HTERT RPE-1 (cell line): ENCODE results near the gene PKLR.
"Not testable (repeated sequence)": the region's sequence is repeated elsewhere in the genome, so short reads cannot be mapped to it uniquely, and the experiment has no call there.

Experiments used
- in situ Hi-C: fragments of 300-500 bp; cut with MboI; formaldehyde crosslinking; loops from 4 replicates; pipeline ENCODE4 v1.14.3; 2020; ENCODE audit warnings: low sequenced_read_pairs

The PKLR gene

GRCh38 chr1:155318082-155318481, 16.8 kb upstream of the PKLR start:
- in situ Hi-C loops = no loop called here

- in situ Hi-C loops = no loop called here
Measured at GRCh38 chr1:155316922-155317321, 15.7 kb upstream of the PKLR start.

DNA sequence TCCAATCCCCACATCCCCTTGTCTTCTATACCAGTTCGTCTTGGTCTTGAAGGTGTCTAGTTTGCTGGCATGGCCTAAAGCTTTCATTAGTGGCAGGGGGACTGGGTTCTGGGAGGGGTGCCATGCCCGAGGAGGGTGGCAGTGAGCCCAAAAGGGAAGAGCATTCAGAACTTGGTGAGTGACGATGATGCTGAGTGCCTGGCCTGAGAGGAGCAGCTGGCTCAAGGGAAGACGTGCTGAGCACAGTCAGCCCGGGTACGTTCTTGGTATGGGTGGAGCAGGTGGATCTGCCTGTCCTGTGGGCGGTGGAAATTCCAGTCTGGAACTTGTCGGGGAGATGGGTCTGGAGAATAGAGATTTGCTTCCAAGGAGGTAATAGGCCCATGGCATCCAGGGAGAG, 12.0 kb upstream of the PKLR start:
- in situ Hi-C loops = no loop called here

DNA sequence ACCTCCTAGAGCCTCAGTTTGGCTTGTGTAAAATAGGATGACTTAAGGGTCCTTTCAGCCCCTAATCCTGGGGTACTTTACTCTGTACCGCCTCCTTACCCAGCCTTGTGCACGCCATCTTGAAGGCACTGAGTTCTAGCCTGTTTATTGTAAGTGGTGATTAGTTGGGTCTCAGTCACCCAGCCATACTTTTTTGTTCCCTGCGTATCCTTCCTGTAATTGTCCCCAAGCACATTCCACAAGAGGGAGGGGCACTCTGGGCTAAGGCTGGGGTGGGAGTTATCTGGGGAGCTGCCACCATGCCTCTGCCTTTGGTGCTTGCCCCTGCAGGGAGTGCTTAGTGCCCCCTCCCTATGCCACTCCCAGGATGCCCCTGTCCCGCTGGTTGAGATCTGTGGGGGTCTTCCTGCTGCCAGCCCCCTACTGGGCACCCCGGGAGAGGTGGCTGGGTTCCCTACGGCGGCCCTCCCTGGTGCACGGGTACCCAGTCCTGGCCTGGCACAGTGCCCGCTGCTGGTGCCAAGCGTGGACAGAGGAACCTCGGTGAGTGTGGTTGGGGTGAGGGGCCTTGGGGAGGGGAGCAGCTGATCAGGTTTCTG, 8.3 kb upstream of the PKLR start:
- in situ Hi-C loops = no loop called here

- in situ Hi-C loops = no loop called here
Measured at GRCh38 chr1:155308493-155309422, 7.5 kb upstream of the PKLR start, which contains the start of gene FDPS. TSS of gene FDPS (plus strand) at chr1:155308866. CDS start at chr1:155309790, 924 bp downstream.

GRCh38 chr1:155307247-155307740, 6.1 kb upstream of the PKLR start:
- in situ Hi-C loops = no loop called here

GRCh38 chr1:155305881-155306391, 4.7 kb upstream of the PKLR start:
- in situ Hi-C loops = no loop called here

DNA sequence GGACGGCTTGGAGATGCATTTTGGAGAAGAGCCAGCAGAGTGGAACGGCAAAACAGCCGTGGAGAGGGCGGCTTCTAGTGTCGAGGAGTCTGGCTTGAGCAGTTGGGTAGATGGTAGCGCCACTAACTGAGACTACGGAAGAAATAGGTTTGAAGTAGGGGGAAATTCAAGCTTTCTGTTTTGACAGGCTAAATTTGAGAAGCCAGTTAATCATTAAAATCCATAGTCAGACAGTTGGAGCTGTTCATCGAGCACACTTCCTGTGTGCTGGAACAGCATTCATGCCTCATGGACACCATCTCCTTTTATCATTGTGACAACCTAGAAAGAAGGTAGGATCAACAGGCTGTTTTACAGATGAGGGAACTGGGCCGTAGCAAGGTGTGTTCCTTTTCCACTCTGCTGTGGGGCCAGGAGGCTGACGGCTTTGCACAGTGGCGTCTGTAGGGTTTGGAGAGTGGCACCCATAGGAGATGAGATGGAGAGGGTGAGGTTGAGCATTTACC, 3.4 kb upstream of the PKLR start:
- in situ Hi-C loops = no loop called here

GRCh38 chr1:155300553-155301329, 497 bp downstream of the PKLR start:
- in situ Hi-C loops = no loop called here

GRCh38 chr1:155300024-155300423, 1.2 kb downstream of the PKLR start:
- in situ Hi-C loops = no loop called here

DNA sequence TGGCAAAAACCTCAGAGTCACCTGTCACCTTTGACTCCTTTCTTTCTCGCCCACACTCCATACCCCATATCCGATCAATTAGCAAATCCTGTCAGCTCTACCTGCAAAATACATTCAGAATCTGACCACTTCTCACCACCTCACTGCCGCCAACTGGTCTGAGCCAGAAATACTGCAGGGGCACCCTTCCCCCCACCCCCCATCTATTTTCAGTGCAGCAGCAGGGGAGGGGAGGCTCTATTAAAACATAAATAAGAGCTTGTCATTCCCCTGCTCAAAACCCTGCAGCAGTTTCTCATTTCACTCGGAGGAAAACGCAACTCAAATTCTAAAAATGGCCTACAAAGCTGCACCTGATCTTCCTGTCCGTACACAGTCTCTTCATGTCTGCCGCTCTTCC, 3.9 kb downstream of the PKLR start:
- in situ Hi-C loops = no loop called here

GRCh38 chr1:155296661-155297060, 4.6 kb downstream of the PKLR start:
- in situ Hi-C loops = no loop called here

DNA sequence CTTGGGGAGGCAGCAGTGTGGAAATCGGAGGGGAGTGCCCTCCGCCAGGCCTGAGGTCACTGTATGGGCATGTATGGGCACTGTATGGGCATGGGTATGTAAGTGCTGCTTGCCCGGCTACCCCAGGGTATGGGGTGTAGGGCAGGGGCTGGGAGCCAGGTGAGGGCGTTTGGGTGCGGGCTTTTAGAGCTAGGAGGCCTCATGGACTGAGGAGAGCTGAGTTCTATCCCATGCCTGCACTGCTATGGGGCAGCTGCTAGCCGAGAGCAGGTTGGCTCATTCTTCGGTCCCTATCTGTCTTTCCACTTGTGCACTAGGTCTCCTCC, 5.3 kb downstream of the PKLR start:
- in situ Hi-C loops = no loop called here

DNA sequence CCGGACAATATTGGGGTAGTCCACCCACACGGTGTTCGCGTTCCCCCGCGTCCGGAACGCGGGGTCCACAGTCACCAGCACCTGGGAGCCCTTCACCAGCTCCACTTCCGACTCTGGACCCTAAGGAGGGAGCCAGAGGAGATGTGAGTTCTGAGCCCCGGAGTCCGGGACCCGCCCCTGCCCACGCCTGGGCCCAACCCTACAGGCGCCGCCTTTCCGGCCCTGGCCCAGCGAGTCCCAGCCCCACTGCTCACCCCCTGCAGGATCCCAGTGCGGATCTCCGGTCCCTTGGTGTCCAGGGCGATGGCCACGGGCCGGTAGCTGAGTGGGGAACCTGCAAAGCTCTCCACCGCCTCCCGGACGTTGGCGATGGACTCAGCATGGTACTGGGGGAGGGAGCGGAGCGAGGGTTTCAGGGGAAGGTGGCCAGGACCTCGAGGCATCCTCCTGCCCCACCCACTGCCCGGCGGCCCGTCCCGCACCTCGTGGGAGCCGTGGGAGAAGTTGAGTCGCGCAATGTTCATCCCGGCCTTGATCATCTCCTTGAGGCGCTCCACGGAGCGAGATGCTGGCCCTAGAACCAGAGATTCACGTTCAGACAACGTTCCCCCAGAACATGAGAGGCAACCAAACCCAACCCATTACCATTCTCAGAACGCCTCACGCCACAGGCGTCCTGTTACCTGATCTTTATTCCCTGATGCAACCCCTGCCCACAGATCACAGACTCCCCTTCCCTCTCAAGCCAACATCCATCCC, 5.9 kb downstream of the PKLR start:
- in situ Hi-C loops = no loop called here

GRCh38 chr1:155294520-155295182, 6.6 kb downstream of the PKLR start:
- in situ Hi-C loops = no loop called here

- in situ Hi-C loops = no loop called here
Measured at GRCh38 chr1:155293086-155293749, 8.0 kb downstream of the PKLR start.

- in situ Hi-C loops = not testable (repeated sequence)
Measured at GRCh38 chr1:155291006-155291405, 10.2 kb downstream of the PKLR start.

DNA sequence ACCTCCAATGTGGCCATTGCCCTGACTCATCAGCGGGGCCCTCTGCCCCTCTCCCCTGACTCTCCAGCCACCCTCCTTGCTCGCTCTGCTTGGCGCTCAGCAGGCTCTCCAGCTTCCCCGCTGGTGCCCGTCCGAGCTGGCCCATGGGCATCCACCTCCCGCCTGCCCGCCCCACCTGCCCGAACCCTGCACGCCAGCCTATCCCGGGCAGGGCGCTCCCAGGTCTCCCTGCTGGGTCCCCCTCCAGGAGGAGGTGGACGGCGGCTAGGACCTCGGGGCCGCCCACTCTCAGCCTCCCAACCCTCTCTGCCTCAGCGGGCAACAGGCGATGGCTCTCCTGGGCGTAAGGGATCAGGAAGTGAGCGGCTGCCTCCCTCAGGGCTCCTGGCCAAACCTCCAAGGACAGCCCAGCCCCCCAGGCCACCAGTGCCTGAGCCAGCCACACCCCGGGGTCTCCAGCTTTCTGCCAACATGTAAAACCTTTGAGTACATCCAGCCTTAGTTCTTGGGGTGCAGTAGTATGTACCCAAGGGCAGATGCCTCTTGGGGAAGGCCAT, 13.2 kb downstream of the PKLR start:
- in situ Hi-C loops = no loop called here

GRCh38 chr1:155286544-155286943, 14.7 kb downstream of the PKLR start:
- in situ Hi-C loops = no loop called here
